Type B pancreatic cell (in vitro differentiated cells): Measurements from ENCODE around the gene THYN1. TPM values are rescaled to one million over a fixed set of nuclear protein-coding genes. Genes with fewer than 3 reads are reported as not detected.

ENCODE experiments used
- DNase-seq: peaks from one replicate; pipeline ENCODE4 v3.0.0; 2021; ENCODE audit warnings: mixed read lengths; ENCODE audit not compliant: unreplicated experiment; ENCODE audit errors: extremely low spot score
- H3K27ac Mint-ChIP-seq: 2 replicates; pipeline ENCODE4 v1.8.0; 2021; ENCODE audit warnings: mild to moderate bottlenecking, mixed read lengths
- H3K27me3 Mint-ChIP-seq: 2 replicates; pipeline ENCODE4 v1.8.0; 2021; ENCODE audit warnings: mixed read lengths
- H3K36me3 Mint-ChIP-seq: 2 replicates; pipeline ENCODE4 v1.8.0; 2021; ENCODE audit warnings: mixed read lengths
- H3K4me1 Mint-ChIP-seq: one replicate; pipeline ENCODE4 v1.8.0; 2021; ENCODE audit warnings: mixed read lengths; ENCODE audit not compliant: unreplicated experiment
- H3K4me3 Mint-ChIP-seq: 2 replicates; pipeline ENCODE4 v1.8.0; 2021; ENCODE audit warnings: mild to moderate bottlenecking, mixed read lengths
- H3K9me3 Mint-ChIP-seq: 2 replicates; pipeline ENCODE4 v1.8.0; 2021; ENCODE audit warnings: mixed read lengths
- long read RNA-seq: library from polyadenylated mRNA; unstranded; transcript quantifications from one replicate; pipeline ENCODE4 v2.0.0, GENCODE V29; 2020
- total RNA-seq: library from RNA; stranded (reverse); gene quantifications from 2 replicates; pipeline ENCODE4 v1.2.1, GENCODE V29; 2021; ENCODE audit warnings: low replicate concordance
- TF ChIP-seq, protein P1 (sequence below): fragments of 200-600 bp; sonication (generic); conservative IDR thresholded peaks from 2 replicates; pipeline ENCODE4 v1.5.0; 2021; ENCODE audit warnings: antibody characterized with exemption, mild to moderate bottlenecking

Gene THYN1
- 28.7 and 44.3 TPM in 2 replicates for total RNA-seq
- long read RNA-seq, transcript THYN1-201 (7 exons, 1,299 nt) = minor isoform, 15 of 55 reads
- long read RNA-seq, transcript THYN1-204 (8 exons, 893 nt) = major isoform, 16 of 55 reads
- long read RNA-seq, transcript THYN1-203 (8 exons, 943 nt) = minor isoform, 10 of 55 reads
- long read RNA-seq, partial matches to known transcripts = 6 of 55 reads
- long read RNA-seq, other reads (novel, unspliced or antisense) = 5 of 55 reads

DNA sequence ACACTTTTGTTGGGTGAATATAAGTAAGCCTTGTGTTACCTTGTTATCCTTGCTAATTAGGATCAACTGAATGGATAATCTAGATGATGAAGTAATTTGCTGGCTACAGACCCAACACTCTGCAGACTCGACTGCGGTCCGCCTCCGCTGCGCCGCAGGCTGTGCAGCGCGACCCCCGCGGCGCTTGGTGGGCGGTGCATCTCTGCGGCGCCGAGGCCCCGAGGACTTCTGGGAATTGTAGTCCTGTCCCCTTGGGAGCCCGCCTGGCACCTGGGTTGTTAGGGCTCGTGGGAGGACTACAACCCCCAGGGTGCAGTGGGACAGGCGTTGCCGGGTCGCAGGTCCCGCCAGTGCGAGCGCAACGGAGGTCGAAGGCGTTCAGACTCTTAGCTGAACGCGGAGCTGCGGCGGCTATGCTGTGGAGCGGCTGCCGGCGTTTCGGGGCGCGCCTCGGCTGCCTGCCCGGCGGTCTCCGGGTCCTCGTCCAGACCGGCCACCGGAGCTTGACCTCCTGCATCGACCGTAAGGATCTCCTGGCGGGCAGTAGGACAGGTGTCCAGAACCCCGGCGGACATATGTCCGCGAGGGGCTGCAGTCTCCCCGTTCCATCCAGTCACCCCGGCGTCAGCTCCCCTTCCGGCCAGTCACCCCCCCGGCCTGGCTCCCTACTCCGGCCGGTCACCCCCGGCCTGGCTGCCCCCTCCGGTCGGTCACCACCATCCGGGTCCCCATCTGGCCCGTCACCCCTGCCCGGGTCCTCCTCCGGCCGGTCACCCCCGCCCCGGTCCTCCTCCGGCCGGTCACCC lies at the start of gene THYN1, which contains the start of gene ACAD8:
Gene THYN1, minus strand, starts transcription at position 165 of the 806 bp plus-strand sequence. CDS start 470 bp downstream, outside the sequence.
Gene ACAD8, plus strand, starts transcription at position 381 of the 806 bp plus-strand sequence. Its CDS starts 33 bp downstream, at position 414.
- Mint-ChIP-seq H3K9me3 (no peaks in the 10 kb centered on the region), H3K36me3 (peaks cover 8% of the 10 kb centered on the region), H3K27ac (peak within 1 kb of the TSS; percentile 24), H3K27me3 (no peaks in the 10 kb centered on the region), H3K4me3 (peak within 1 kb of the TSS; percentile 97), H3K4me1 (peaks cover 15% of the 10 kb centered on the region)
- DNase-seq = peak; percentile 96
- TF ChIP-seq, protein P1, sequence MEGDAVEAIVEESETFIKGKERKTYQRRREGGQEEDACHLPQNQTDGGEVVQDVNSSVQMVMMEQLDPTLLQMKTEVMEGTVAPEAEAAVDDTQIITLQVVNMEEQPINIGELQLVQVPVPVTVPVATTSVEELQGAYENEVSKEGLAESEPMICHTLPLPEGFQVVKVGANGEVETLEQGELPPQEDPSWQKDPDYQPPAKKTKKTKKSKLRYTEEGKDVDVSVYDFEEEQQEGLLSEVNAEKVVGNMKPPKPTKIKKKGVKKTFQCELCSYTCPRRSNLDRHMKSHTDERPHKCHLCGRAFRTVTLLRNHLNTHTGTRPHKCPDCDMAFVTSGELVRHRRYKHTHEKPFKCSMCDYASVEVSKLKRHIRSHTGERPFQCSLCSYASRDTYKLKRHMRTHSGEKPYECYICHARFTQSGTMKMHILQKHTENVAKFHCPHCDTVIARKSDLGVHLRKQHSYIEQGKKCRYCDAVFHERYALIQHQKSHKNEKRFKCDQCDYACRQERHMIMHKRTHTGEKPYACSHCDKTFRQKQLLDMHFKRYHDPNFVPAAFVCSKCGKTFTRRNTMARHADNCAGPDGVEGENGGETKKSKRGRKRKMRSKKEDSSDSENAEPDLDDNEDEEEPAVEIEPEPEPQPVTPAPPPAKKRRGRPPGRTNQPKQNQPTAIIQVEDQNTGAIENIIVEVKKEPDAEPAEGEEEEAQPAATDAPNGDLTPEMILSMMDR = peak; percentile 39

DNA sequence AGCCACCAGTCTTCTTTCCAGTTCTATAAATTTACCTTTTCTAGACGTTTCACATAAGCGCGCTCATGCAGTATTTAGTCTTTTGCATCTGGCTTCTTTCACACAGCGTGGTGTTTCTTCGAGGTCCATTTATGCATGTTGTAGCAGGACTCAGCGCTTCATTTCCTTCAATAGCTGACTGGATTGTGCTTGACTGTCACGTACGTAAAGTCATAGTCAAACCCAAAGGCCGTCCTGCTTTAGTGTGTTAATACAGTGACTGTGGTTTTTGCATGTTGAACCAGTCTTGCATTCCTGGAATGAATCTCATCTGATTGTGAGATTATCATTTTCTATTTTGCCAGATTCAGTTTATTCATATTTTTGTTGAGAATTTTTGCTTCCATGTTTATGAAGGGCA lies 41.5 kb upstream of the THYN1 start:
- H3K27me3 Mint-ChIP-seq = peaks cover 9% of the 10 kb centered on the region
- H3K36me3 Mint-ChIP-seq = no peaks in the 10 kb centered on the region
- no peak overlapping the region for H3K27ac Mint-ChIP-seq
- no peak for DNase-seq
- TF ChIP-seq, protein P1 = no peak
- H3K4me1 Mint-ChIP-seq = peaks cover 2% of the 10 kb centered on the region
- H3K4me3 Mint-ChIP-seq = no peak overlapping the region
- no peaks in the 10 kb centered on the region for H3K9me3 Mint-ChIP-seq

DNA sequence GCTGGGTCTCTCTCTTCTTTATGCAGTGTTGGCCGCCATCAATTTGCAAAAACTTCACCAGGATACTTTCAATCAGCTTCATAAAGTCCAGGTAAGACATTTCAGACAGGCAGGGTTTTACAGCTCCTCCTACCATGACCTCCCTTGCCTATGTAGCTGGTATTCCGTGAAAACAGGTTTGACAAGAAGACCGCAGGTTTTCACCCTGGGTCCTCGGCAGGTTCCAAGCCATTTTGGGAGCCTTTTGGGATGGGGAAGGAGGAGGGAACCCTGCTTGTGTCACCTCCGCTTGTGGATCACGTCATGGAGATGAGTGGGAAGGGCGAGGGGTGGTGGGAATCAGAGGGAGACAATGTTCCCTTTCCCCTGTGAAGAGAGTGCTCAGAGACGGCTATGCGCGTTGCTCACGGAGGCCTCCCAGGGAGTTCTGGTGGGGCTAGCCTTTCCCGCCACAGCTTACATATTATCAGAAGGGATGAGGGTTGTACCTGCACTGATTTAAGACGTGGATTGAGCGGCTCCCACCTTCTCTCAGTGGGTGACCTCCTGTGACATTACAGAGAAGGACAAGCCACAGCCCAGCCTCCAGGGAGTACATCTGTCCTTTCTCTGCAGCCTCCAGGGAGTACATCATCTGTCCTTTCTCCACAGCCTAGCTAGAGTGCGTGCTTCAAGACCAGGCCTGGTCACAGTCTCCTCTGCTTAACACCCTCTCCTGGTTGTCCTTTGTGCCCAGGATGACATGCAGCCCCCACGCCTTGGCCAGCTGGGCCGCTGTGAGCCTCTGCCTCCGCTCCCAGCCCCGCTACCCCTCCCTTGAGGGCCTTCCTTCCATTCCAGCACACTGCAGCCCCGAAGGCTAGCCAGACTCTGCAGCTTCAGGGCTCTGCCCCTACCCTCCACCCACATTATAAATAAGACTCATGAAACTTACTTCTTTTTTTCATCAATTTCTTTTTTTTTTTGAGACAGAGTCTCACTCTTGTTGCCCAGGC lies 40.3 kb upstream of the THYN1 start:
- H3K9me3 Mint-ChIP-seq = no peaks in the 10 kb centered on the region
- DNase-seq = no peak
- no peaks in the 10 kb centered on the region for H3K36me3 Mint-ChIP-seq
- TF ChIP-seq, protein P1 = no peak
- no peak overlapping the region for H3K4me3 Mint-ChIP-seq
- H3K27me3 Mint-ChIP-seq = peaks cover 8% of the 10 kb centered on the region
- H3K4me1 Mint-ChIP-seq = peaks cover 10% of the 10 kb centered on the region
- no peak overlapping the region for H3K27ac Mint-ChIP-seq

DNA sequence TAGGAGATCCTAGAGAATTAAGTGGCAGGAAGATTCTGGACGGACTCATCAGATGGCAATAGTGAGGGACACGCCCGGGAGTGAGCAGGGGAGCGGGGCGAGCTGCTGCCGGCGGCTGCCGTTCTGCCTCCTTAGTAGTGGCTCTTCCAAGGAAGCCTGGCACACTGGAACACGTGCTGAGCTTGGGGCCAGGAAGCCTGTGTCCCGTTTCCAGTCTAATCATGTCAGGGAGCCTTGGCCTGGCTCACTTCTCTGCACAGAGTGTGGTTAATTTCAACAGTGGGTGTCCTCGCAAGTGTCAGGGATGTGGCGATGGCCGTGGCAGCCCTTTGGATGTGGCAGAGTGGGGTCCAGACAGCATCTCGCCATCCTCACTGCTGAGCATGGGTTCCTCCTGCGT lies 39.5 kb upstream of the THYN1 start:
- DNase-seq = no peak
- Mint-ChIP-seq H3K4me1 (peaks cover 15% of the 10 kb centered on the region), H3K27me3 (peaks cover 12% of the 10 kb centered on the region), H3K4me3 (no peak overlapping the region), H3K9me3 (no peaks in the 10 kb centered on the region), H3K27ac (no peak overlapping the region), H3K36me3 (no peaks in the 10 kb centered on the region)
- TF ChIP-seq, protein P1 = no peak

DNA sequence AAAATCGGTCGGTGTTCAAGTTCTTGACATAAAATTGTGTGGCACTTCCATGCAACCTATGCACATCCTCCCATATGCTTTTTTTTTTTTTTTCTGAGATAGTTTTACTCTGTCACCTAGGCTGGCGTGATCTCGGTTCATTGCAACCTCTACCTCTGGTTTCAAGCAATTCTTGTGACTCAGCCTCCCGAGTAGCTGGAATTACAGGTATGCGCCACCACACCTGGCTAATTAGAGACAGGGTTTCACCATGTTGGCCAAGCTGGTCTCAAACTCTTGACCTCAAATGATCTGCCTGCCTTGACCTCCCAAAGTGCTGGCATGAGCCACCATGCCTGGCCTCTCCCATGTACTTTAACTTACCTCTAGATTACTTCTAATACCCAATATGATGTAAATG lies 38.0 kb upstream of the THYN1 start:
- no peak overlapping the region for H3K27ac Mint-ChIP-seq
- H3K4me1 Mint-ChIP-seq = peaks cover 15% of the 10 kb centered on the region
- H3K36me3 Mint-ChIP-seq = no peaks in the 10 kb centered on the region
- no peak for DNase-seq
- TF ChIP-seq, protein P1 = no peak
- H3K9me3 Mint-ChIP-seq = no peaks in the 10 kb centered on the region
- H3K4me3 Mint-ChIP-seq = no peak overlapping the region
- peaks cover 12% of the 10 kb centered on the region for H3K27me3 Mint-ChIP-seq
